Activated gamma-delta T cell treated with anti-CD3 and anti-CD28 coated beads, Interleukin-2, amount 50 U/mL, for 16 hours (primary cell): Measurements from ENCODE around the gene ANO7.
A peak's percentile ranks its signal among the peaks of the same experiment; 100 is the strongest.

Experiments used
- DNase-seq: peaks from one replicate; pipeline ENCODE4 v3.0.0-alpha.2; 2020; ENCODE audit warnings: low read depth

The ANO7 gene

GRCh38 chr2:241254904-241255351, 66.5 kb downstream of the ANO7 start:
- no peak for DNase-seq

- DNase-seq = no peak
Measured at GRCh38 chr2:241255542-241256167, 67.2 kb downstream of the ANO7 start.

- no peak for DNase-seq
Measured at GRCh38 chr2:241256168-241256545, 67.7 kb downstream of the ANO7 start.

GRCh38 chr2:241257419-241258032, 69.0 kb downstream of the ANO7 start:
- no peak for DNase-seq

GRCh38 chr2:241258505-241259280, 70.2 kb downstream of the ANO7 start:
- no peak for DNase-seq

- no peak for DNase-seq
Measured at GRCh38 chr2:241260911-241261310, 72.4 kb downstream of the ANO7 start.

GRCh38 chr2:241261628-241262027, 73.2 kb downstream of the ANO7 start:
- DNase-seq = no peak

GRCh38 chr2:241263061-241263460, 74.6 kb downstream of the ANO7 start:
- DNase-seq = no peak

GRCh38 chr2:241265506-241265905, 77.0 kb downstream of the ANO7 start:
- DNase-seq = no peak

GRCh38 chr2:241267249-241268067, 79.0 kb downstream of the ANO7 start:
- DNase-seq = no peak

- no peak for DNase-seq
Measured at GRCh38 chr2:241268306-241268705, 79.8 kb downstream of the ANO7 start.

GRCh38 chr2:241268716-241269445, 80.4 kb downstream of the ANO7 start:
- no peak for DNase-seq

- no peak for DNase-seq
Measured at GRCh38 chr2:241269707-241270520, 81.4 kb downstream of the ANO7 start.

- DNase-seq = no peak
Measured at GRCh38 chr2:241270531-241270930, 82.1 kb downstream of the ANO7 start.

GRCh38 chr2:241271706-241272302, 83.3 kb downstream of the ANO7 start:
- DNase-seq = peak; percentile 33

- DNase-seq = peak; percentile 12
Measured at GRCh38 chr2:241272303-241273209, 84.1 kb downstream of the ANO7 start.

- no peak for DNase-seq
Measured at GRCh38 chr2:241273210-241274020, 84.9 kb downstream of the ANO7 start.

- DNase-seq = no peak
Measured at GRCh38 chr2:241274127-241274526, 85.7 kb downstream of the ANO7 start.
